ENCODE results near the gene FHOD3. TPM values are rescaled to one million over a fixed set of nuclear protein-coding genes. Genes with fewer than 3 reads are reported as not detected.
A peak's percentile ranks its signal among the peaks of the same experiment; 100 is the strongest.

Gene FHOD3
- total and polyA plus RNA-seq, 5 experiments from 2014 or later, result not detected

DNA sequence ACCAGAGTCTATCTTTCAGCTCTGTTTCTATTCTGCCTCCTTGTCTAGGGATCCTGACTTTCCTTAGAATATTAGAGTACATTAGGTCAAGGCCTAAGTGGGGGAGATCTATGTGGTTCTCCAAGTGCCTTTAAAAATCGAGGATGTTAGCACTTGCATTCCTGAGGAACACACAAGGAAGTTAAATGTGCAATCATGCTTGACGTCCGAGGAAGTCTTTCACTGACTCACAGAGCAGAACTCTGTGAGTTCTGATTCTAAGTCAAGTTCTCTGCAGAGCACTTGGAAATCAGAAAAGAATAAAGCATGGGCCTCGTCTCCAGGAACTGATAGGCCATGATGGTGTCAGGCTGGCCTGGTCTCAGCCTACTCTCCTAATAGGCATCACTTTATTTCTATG, 17.2 kb downstream of the FHOD3 start:
- Mint-ChIP-seq H3K27ac (no peak overlapping the region), H3K4me1 (no peaks in the 10 kb centered on the region), H3K9me3 (peaks cover 2 to 25% (median 18%) of the 10 kb centered on the region in 9 donors), H3K4me3 (no peak overlapping the region), H3K27me3 (peaks cover 13 to 59% (median 27%) of the 10 kb centered on the region in 5 donors), H3K36me3 (peaks cover 0 to 11% (median 0%) of the 10 kb centered on the region in 3 donors)
- POLR2A ChIA-PET, result no interaction called here
- DNase-seq, result no peak
- ATAC-seq, result no peak

DNA sequence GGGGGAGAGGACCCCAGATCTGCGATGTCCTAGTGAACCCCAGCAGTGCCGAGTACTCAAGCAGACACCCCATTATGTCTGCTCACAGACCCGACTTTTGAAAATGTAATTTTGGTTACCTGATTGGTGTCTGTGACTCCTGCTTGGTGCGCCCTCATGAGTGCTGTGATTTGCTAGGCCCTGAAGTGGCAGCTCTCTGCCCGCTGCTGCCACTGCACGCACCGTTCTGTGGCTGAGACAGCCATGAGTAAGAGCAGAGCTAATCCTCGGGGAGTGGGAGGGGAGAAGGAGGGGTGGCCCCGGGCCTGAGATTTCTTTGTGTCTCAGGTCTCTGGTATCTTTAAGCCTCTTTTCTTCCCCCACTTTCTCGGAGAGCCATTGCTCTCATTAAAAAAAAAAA, 18.2 kb downstream of the FHOD3 start:
- H3K4me1 Mint-ChIP-seq, result no peaks in the 10 kb centered on the region
- POLR2A ChIA-PET, result no interaction called here
- H3K4me3 Mint-ChIP-seq, result no peak overlapping the region
- no peak for ATAC-seq
- H3K36me3 Mint-ChIP-seq, result peaks cover 0 to 11% (median 0%) of the 10 kb centered on the region in 3 donors
- no peak overlapping the region for H3K27ac Mint-ChIP-seq
- DNase-seq, result no peak
- H3K27me3 Mint-ChIP-seq, result peaks cover 13 to 58% (median 25%) of the 10 kb centered on the region in 5 donors
- peaks cover 2 to 25% (median 20%) of the 10 kb centered on the region in 9 donors for H3K9me3 Mint-ChIP-seq

DNA sequence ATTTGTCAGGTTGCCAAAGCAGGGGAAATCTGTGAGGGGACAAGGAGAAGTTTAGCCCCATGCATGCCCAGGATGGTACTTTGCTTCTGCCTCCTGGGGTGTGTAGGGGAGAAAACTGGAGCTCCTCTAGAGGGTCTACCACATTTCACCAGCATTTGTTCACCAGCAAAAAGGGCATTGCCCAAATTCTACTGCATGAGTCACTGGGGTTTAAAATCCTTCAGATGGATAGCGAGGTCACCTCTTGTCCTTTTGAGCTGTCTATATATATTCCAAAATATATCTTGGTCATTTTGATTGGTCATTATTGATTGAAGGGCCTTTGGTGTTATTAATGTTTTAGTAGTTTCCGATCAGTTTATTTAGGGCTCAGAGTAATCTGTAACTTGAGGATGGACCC, 18.7 kb downstream of the FHOD3 start:
- ATAC-seq (no peak), DNase-seq (no peak)
- no peaks in the 10 kb centered on the region for H3K4me1 Mint-ChIP-seq
- peaks cover 14 to 58% (median 22%) of the 10 kb centered on the region in 5 donors for H3K27me3 Mint-ChIP-seq
- no peak overlapping the region for H3K4me3 Mint-ChIP-seq
- POLR2A ChIA-PET, result no interaction called here
- peaks cover 2 to 25% (median 20%) of the 10 kb centered on the region in 9 donors for H3K9me3 Mint-ChIP-seq
- no peak overlapping the region for H3K27ac Mint-ChIP-seq
- peaks cover 0 to 11% (median 0%) of the 10 kb centered on the region in 3 donors for H3K36me3 Mint-ChIP-seq

DNA sequence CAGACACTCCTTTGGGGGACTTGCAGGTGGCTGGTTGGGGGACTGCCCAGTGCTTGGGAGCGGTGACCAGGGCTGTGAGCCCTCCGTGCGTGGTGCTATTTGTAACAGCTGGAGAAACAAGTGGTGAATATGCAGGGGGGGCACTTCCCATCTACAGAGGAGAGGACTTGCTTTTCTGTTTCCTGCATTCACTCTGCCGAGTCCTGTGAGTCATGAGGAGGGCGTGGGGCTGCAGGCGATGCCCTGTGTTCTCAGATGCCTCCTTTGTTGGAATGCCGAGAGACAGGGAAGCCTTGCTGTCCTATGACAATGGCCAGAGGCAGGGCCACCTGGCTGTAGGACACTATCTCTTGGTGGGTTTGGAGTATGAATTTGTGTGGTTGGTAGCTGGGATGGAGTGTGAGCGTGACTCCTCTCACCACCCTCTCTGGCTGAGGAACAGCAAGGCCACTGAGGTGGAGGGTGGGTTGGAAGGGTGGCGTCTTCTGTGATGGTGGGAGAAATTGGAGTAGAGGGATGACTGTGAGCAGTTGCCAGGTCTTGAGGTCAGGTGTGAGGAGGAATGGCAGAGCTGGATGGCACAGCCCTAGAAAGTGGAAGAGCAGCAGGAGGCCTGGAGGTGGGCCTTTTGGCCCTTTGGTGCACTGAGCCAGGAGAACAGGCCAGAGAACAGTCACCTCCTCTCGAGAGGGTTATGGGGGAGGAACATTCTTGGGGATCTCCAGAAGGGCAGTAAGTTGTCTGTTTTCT, 24.3 kb downstream of the FHOD3 start:
- peaks cover 2 to 25% (median 20%) of the 10 kb centered on the region in 9 donors for H3K9me3 Mint-ChIP-seq
- DNase-seq (no peak), ATAC-seq (no peak)
- H3K27ac Mint-ChIP-seq, result peak overlapping the region in 1 of 10 donors; percentile 50
- peaks cover 0 to 11% (median 0%) of the 10 kb centered on the region in 3 donors for H3K36me3 Mint-ChIP-seq
- H3K4me3 Mint-ChIP-seq, result no peak overlapping the region
- H3K27me3 Mint-ChIP-seq, result peaks cover 14 to 54% (median 33%) of the 10 kb centered on the region in 5 donors
- peaks cover 0 to 4% (median 0%) of the 10 kb centered on the region in 4 donors for H3K4me1 Mint-ChIP-seq
- POLR2A ChIA-PET, result no interaction called here

DNA sequence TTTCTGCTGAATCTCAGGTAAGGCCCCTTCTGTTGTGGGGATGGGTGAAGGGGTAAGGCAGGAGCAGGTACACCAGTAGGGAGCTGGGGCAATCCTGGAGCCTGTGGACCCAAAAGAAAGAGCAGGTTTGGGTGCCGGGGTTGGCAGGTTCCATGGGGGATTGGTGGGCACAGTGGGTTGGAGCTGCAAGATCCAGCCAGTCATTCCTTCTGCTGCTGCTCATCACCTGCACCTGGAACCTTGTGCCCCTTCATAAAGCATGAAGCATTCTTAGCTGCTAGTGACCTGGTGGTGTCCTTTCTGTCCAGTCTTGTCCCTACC, 24.9 kb downstream of the FHOD3 start:
- POLR2A ChIA-PET, result no interaction called here
- Mint-ChIP-seq H3K27ac (peak overlapping the region in 1 of 10 donors; percentile 50), H3K4me1 (peaks cover 0 to 4% (median 0%) of the 10 kb centered on the region in 4 donors), H3K27me3 (peaks cover 14 to 54% (median 31%) of the 10 kb centered on the region in 5 donors), H3K9me3 (peaks cover 2 to 24% (median 19%) of the 10 kb centered on the region in 9 donors), H3K36me3 (peaks cover 0 to 11% (median 0%) of the 10 kb centered on the region in 3 donors), H3K4me3 (no peak overlapping the region)
- ATAC-seq (no peak), DNase-seq (no peak)

DNA sequence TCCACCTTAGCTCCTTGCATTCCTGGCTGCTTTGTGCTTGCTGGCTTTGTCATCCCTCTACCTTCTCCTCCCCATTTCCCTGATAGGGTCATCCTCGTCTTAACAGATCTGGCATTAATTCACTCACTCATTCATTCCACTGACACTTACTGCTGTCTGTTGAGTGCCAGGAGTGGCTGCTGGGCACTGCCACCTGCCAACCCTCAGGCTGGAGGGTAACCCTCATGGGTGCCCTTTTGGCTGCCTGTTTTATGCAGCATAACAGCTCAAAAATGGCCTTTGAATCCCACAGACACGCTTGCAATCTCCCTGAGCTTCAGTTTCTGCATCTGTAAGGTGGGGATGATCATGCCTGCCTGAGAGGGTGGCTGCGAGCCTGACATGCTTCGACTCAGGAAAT, 25.2 kb downstream of the FHOD3 start:
- peaks cover 14 to 57% (median 30%) of the 10 kb centered on the region in 5 donors for H3K27me3 Mint-ChIP-seq
- ATAC-seq, result no peak
- peaks cover 2 to 21% (median 17%) of the 10 kb centered on the region in 9 donors for H3K9me3 Mint-ChIP-seq
- POLR2A ChIA-PET, result no interaction called here
- no peak overlapping the region for H3K4me3 Mint-ChIP-seq
- peaks cover 0 to 4% (median 0%) of the 10 kb centered on the region in 4 donors for H3K4me1 Mint-ChIP-seq
- H3K27ac Mint-ChIP-seq, result no peak overlapping the region
- DNase-seq, result no peak
- peaks cover 0 to 11% (median 0%) of the 10 kb centered on the region in 3 donors for H3K36me3 Mint-ChIP-seq

DNA sequence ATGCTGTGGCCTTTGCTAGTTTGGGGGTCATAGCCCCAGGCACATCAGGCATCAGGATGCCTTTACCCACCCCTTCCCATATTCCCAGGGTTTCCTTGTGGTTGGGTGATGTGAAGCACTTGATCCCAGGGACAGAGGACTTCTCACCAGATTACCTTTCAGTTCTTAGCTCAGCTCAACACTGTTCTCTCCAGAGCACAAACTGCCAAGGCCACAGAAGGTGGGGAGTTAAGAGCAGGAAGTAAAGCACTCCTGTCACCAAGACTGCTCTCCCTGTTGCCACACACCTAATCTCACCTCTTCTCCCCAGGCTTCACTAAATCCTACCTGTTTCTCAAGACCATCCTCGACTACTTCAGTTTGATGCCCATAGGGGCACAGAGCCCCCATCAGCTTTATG, 25.9 kb downstream of the FHOD3 start:
- DNase-seq (no peak), ATAC-seq (no peak)
- Mint-ChIP-seq H3K4me3 (no peak overlapping the region), H3K36me3 (peaks cover 0 to 7% (median 0%) of the 10 kb centered on the region in 3 donors), H3K27ac (no peak overlapping the region), H3K4me1 (peaks cover 0 to 4% (median 0%) of the 10 kb centered on the region in 4 donors), H3K9me3 (peaks cover under 1 to 18% (median 13%) of the 10 kb centered on the region in 9 donors), H3K27me3 (peaks cover 13 to 64% (median 34%) of the 10 kb centered on the region in 5 donors)
- POLR2A ChIA-PET, result no interaction called here

DNA sequence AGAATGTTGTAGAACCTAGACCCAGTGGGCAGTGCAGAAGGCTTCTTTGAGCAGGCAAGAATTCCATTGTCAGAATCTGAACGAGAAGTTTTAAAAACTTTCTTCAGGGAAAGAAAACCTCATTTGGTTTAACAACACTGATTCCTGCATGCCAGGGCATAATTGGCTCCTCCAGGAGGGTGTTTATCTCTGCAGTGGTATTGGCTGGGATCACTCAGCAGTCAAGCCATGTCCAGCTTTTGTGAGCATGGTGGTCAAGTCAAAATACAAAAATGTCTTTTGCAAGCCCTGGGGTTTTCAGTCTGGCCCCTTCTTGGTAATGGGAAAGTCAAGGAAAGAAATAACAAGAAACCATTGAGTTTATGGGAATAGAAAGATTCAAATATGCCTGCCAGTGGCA, 28.3 kb downstream of the FHOD3 start:
- DNase-seq, result no peak
- H3K4me1 Mint-ChIP-seq, result peaks cover 0 to 4% (median 0%) of the 10 kb centered on the region in 4 donors
- H3K36me3 Mint-ChIP-seq, result no peaks in the 10 kb centered on the region
- peaks cover 14 to 68% (median 42%) of the 10 kb centered on the region in 5 donors for H3K27me3 Mint-ChIP-seq
- H3K27ac Mint-ChIP-seq, result no peak overlapping the region
- H3K9me3 Mint-ChIP-seq, result peaks cover 0 to 10% (median 0%) of the 10 kb centered on the region in 9 donors
- no peak for ATAC-seq
- POLR2A ChIA-PET, result no interaction called here
- no peak overlapping the region for H3K4me3 Mint-ChIP-seq

DNA sequence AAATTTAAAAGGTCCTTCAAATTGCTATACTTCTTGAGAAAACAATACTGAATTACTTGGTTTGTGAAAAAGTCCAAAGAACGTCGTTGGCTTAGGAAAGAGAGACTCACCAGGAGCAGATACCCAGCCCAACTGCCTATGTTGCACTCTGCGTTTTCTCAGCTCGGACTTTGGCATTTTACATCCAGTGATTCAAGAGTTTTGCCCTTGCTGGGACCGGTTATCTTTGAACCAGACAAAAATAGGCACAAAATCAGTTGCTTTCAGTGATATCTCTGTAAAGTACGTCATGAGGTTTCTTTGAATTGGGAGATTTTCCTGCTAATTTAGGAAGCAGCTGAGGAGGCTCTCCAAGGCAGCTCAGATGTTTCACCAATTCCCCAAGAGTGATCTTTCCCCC, 29.3 kb downstream of the FHOD3 start:
- POLR2A ChIA-PET, result no interaction called here
- H3K27me3 Mint-ChIP-seq, result peaks cover 11 to 68% (median 40%) of the 10 kb centered on the region in 5 donors

DNA sequence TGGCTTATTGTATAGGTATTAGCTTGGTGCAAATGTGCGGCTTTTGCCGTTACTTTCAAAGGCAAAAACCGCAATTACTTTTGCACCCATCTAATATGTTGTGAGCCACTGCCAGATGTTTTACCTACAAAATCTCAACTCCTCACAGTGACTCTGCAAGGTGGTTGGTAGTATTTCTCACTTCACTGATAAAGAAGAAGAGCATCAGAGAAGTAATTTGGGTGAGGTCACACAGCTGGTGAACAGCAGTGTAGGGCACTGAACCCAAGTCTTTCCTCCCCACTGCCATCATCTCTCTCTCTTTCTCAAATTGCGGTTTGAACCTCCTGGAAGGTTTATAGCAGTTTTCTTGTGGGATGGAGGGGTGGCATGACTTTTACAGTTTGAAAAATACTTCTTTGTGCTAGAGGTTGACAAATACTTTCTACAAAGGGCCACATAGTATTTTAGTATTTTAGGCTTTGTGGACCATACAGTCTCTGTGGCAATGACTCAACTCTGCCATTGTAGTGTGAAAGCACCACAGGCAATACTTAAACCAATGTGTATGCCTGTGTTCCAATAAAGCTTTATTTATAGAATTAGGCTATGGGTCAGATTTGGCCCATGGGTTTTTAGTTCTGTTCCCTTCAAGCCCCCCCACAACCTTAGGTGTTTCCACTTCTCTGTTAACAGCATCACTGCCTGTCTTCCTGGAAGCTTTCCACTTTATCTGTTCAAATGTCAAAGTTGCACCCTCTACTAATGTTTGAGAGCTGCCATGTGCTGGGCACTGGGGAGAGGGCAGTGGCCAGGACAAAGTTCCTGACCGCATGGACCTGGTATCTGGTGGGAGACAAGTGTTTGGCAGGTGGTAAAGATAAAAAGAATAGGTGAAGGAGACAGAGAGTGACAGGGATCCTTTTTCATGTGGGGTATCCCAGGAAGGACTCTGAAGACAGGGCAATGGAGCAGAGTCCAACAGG, 30.1 kb downstream of the FHOD3 start:
- ATAC-seq (no peak), DNase-seq (no peak)
- Mint-ChIP-seq H3K4me1 (no peaks in the 10 kb centered on the region), H3K36me3 (no peaks in the 10 kb centered on the region), H3K9me3 (peaks cover 0 to 4% (median 0%) of the 10 kb centered on the region in 9 donors), H3K27me3 (peaks cover 9 to 62% (median 33%) of the 10 kb centered on the region in 5 donors), H3K4me3 (no peak overlapping the region), H3K27ac (no peak overlapping the region)
- POLR2A ChIA-PET, result no interaction called here

More for the DNA sequence above, 29.3 kb downstream of the FHOD3 start:
- H3K4me1 Mint-ChIP-seq, result peaks cover 0 to 3% (median 0%) of the 10 kb centered on the region in 4 donors
- no peak overlapping the region for H3K4me3 Mint-ChIP-seq
- no peaks in the 10 kb centered on the region for H3K36me3 Mint-ChIP-seq
- H3K27ac Mint-ChIP-seq, result no peak overlapping the region
- H3K9me3 Mint-ChIP-seq, result peaks cover 0 to 10% (median 0%) of the 10 kb centered on the region in 9 donors
- ATAC-seq (no peak), DNase-seq (no peak)

DNA sequence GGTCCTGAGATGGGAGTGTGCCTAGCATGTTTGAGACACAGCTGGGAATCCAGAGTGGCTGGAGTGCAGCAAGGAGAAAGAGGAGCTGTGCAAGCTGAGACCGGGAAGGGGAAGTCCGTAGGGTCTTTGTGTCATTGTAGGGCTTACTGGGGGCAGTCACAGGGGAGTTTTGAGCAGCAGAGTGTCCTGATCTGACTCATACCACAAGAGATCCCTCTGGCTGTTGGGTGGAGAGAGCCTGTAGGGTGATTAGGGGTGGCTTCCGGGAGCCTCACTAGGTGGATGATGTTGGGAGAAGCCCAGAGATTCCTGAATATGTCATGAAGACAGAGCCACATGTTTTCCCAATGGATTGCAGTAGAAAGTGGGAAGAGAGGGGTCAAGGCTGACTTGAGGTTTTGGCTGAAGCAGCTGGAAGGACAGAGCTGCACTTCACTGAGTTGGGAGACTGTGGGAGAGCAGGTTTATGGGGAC, 30.9 kb downstream of the FHOD3 start:
- POLR2A ChIA-PET, result no interaction called here
- no peaks in the 10 kb centered on the region for H3K36me3 Mint-ChIP-seq
- no peak overlapping the region for H3K27ac Mint-ChIP-seq
- H3K4me1 Mint-ChIP-seq, result no peaks in the 10 kb centered on the region
- no peak for ATAC-seq
- peaks cover 0 to 4% (median 0%) of the 10 kb centered on the region in 9 donors for H3K9me3 Mint-ChIP-seq
- DNase-seq, result no peak
- peaks cover 9 to 62% (median 31%) of the 10 kb centered on the region in 5 donors for H3K27me3 Mint-ChIP-seq
- H3K4me3 Mint-ChIP-seq, result no peak overlapping the region

DNA sequence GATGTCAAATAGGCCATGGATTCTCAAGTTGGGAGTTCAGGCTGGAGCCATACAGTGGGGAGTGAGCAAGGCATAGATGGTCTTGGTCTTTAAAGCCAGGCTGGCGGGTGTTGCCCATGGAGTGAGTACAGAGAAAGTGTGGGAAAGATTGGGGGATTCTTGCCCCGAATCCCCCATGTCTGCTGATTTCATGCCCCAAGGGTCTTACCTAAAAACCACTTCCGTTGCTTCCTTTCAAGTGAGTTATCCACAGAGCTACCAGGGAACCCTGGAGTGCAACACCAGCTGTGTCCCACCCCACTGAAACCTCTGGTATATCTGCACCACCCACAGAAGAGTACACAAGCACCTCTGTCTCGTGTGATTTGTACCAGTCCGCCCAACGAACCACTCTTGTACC, 31.4 kb downstream of the FHOD3 start:
- no peak for DNase-seq
- ATAC-seq, result no peak
- no peak overlapping the region for H3K27ac Mint-ChIP-seq
- POLR2A ChIA-PET, result no interaction called here
- peaks cover 0 to 4% (median 0%) of the 10 kb centered on the region in 9 donors for H3K9me3 Mint-ChIP-seq
- H3K27me3 Mint-ChIP-seq, result peaks cover 9 to 62% (median 34%) of the 10 kb centered on the region in 5 donors
- no peaks in the 10 kb centered on the region for H3K36me3 Mint-ChIP-seq
- H3K4me3 Mint-ChIP-seq, result no peak overlapping the region
- H3K4me1 Mint-ChIP-seq, result no peaks in the 10 kb centered on the region

Data from naive thymus-derived CD8-positive, alpha-beta T cell (primary cell).